Measurements from ENCODE around the gene PRM2.

DNA sequence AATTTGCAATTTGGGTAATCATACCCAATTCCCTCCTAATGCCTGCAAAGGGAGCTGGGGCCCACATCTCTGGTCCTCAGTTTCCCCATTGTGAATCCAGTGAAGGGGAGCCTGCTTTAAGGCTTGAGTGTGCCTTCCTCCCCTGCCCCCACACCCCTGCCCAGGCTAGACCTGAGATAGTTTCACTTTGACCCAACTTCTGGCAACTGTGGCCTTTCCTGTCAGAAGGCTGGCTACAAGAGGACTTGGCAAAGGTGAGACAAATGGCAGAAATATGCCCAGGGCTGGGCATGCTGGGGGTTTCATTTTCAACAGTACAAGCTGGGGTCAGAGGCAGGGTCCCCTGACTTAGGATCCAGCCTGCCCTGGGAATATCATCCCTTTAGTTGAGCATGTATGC, 30.3 kb downstream of the PRM2 start:
- no peak for TF ChIP-seq TAF1 (IDR thresholded peaks at IDR 0.05; ENCODE audit: borderline replicate concordance, insufficient read depth, low read length)
- TF ChIP-seq SIN3A (IDR thresholded peaks at IDR 0.05; ENCODE audit: borderline replicate concordance, insufficient read depth, low read length): no peak
- TF ChIP-seq POLR2AphosphoS5 (IDR thresholded peaks at IDR 0.05; ENCODE audit: low read depth, low read length): no peak
- TF ChIP-seq REST (IDR thresholded peaks at IDR 0.05; ENCODE audit: insufficient read depth in 1 of 2, low read depth in 2 of 2, low read length in 2 of 2): no peak

Measured in PFSK-1 (cell line).